Neural crest cell (in vitro differentiated cells): Measurements from ENCODE around the gene APLF. TPM values are rescaled to one million over a fixed set of nuclear protein-coding genes. Genes with fewer than 3 reads are reported as not detected.

Experiments used
- DNase-seq: peaks from one replicate; pipeline ENCODE4 v3.0.0; 2021; ENCODE audit warnings: low read depth, mixed read lengths, low spot score
- H3K27ac Mint-ChIP-seq: one replicate; pipeline ENCODE4 v1.8.0; 2021; ENCODE audit warnings: mild to moderate bottlenecking, mixed read lengths; ENCODE audit not compliant: unreplicated experiment
- H3K27me3 Mint-ChIP-seq: 2 replicates; pipeline ENCODE4 v1.8.0; 2021; ENCODE audit warnings: low read depth, mild to moderate bottlenecking, mixed read lengths
- H3K36me3 Mint-ChIP-seq: 2 replicates; pipeline ENCODE4 v1.8.0; 2021; ENCODE audit warnings: low read depth, mild to moderate bottlenecking, mixed read lengths
- H3K4me1 Mint-ChIP-seq: 2 replicates; pipeline ENCODE4 v1.8.0; 2021; ENCODE audit warnings: mixed read lengths
- H3K4me3 Mint-ChIP-seq: one replicate; pipeline ENCODE4 v1.8.0; 2021; ENCODE audit warnings: mild to moderate bottlenecking, mixed read lengths
- H3K9me3 Mint-ChIP-seq: 2 replicates; pipeline ENCODE4 v1.8.0; 2021; ENCODE audit warnings: mixed read lengths
- CTCF ChIP-seq: fragments of 200-600 bp; sonication (generic); conservative IDR thresholded peaks from 2 replicates; pipeline ENCODE4 v1.5.0; 2021; ENCODE audit warnings: antibody characterized with exemption, mild to moderate bottlenecking
- total RNA-seq: library from RNA; stranded (reverse); gene quantifications from 2 replicates; pipeline ENCODE4 v1.2.1, GENCODE V29; 2021

Gene APLF
- total RNA-seq, 1 donor from 2014 or later = 6.9 TPM

GRCh38 chr2:68475110-68475509 lies 7.7 kb downstream of the APLF start:
- Mint-ChIP-seq H3K36me3 (peaks cover 6% of the 10 kb centered on the region), H3K27ac (no peak overlapping the region), H3K9me3 (no peaks in the 10 kb centered on the region), H3K4me1 (no peaks in the 10 kb centered on the region), H3K27me3 (no peaks in the 10 kb centered on the region), H3K4me3 (no peak overlapping the region)
- DNase-seq = no peak
- TF ChIP-seq CTCF = no peak

- no peak for TF ChIP-seq CTCF
- Mint-ChIP-seq H3K4me1 (no peaks in the 10 kb centered on the region), H3K9me3 (no peaks in the 10 kb centered on the region), H3K36me3 (peaks cover 6% of the 10 kb centered on the region), H3K27ac (no peak overlapping the region), H3K4me3 (no peak overlapping the region), H3K27me3 (no peaks in the 10 kb centered on the region)
- DNase-seq = no peak
Observed at GRCh38 chr2:68475576-68475975, 8.2 kb downstream of the APLF start.

- Mint-ChIP-seq H3K36me3 (peaks cover 6% of the 10 kb centered on the region), H3K4me3 (no peak overlapping the region), H3K9me3 (peaks cover 3% of the 10 kb centered on the region), H3K27ac (no peak overlapping the region), H3K4me1 (no peaks in the 10 kb centered on the region), H3K27me3 (no peaks in the 10 kb centered on the region)
- no peak for DNase-seq
- no peak for TF ChIP-seq CTCF
Observed at GRCh38 chr2:68476454-68476853, 9.1 kb downstream of the APLF start.

DNA sequence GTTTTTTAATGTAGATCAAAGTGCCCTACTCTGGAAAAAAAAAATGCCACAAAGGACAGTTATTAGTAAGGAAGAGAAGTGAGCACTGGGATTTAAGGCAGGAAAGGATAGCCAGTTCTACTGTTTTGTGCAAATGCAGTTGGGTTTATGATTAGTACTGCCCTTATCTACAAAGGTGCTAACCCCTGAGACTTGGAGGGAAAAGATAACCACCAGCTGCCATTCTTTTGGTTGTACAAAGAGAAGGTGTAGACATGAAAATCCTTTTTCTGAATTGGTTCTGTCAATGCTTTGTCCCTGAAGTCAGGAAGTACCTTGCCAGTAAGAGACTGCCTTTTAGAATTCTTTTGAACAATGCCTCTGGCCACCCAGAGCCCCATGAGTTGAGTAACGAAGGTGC lies 11.3 kb downstream of the APLF start:
- no peak for TF ChIP-seq CTCF
- H3K36me3 Mint-ChIP-seq = peaks cover 3% of the 10 kb centered on the region
- no peak overlapping the region for H3K4me3 Mint-ChIP-seq
- no peaks in the 10 kb centered on the region for H3K27me3 Mint-ChIP-seq
- H3K4me1 Mint-ChIP-seq = no peaks in the 10 kb centered on the region
- no peak overlapping the region for H3K27ac Mint-ChIP-seq
- H3K9me3 Mint-ChIP-seq = peaks cover 3% of the 10 kb centered on the region
- DNase-seq = no peak

DNA sequence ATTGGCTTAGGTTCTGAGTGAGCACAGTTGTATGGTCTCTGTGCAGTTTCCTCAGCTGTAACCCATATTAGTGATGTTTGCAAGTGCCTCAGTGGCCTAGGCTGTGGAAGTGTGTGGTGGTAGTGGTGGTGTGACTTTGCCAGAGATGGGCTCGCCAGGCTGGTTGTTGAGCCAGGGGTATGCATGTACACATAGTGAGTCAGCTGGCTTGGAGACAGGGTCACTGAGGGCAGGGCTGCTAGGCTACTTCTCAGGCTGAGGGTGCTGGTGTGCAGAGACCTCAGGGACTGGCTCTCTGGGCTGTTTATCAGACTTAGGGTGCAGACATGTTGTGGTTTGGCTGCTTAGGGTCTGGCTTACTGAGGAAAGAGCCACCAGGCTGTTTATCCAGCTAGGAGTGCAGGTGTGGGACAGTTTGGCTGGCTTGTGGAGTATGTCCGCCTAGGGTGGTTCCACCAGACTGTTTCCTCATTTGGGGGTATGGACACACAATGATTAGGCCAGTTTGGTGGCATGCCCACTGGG lies 15.0 kb downstream of the APLF start:
- TF ChIP-seq CTCF = no peak
- H3K36me3 Mint-ChIP-seq = peaks cover 3% of the 10 kb centered on the region

GRCh38 chr2:68483011-68483410 lies 15.6 kb downstream of the APLF start:
- H3K36me3 Mint-ChIP-seq = peaks cover 3% of the 10 kb centered on the region
- H3K4me1 Mint-ChIP-seq = no peaks in the 10 kb centered on the region
- TF ChIP-seq CTCF = no peak
- H3K27ac Mint-ChIP-seq = no peak overlapping the region
- DNase-seq = no peak
- no peaks in the 10 kb centered on the region for H3K27me3 Mint-ChIP-seq
- peaks cover 3% of the 10 kb centered on the region for H3K9me3 Mint-ChIP-seq
- no peak overlapping the region for H3K4me3 Mint-ChIP-seq

More for the DNA sequence above, 15.0 kb downstream of the APLF start:
- H3K9me3 Mint-ChIP-seq = peaks cover 3% of the 10 kb centered on the region
- no peaks in the 10 kb centered on the region for H3K4me1 Mint-ChIP-seq
- no peak for DNase-seq
- no peak overlapping the region for H3K4me3 Mint-ChIP-seq
- no peak overlapping the region for H3K27ac Mint-ChIP-seq
- H3K27me3 Mint-ChIP-seq = no peaks in the 10 kb centered on the region
